H7 (cell line): ENCODE measurements around the gene C22orf15. TPM values are rescaled to one million over a fixed set of nuclear protein-coding genes. Genes with fewer than 3 reads are reported as not detected.
"Not testable (repeated sequence)": the region's sequence is repeated elsewhere in the genome, so short reads cannot be mapped to it uniquely, and the experiment has no call there.

Experiments
- DNase-seq: peaks from one replicate; pipeline ENCODE4 v3.0.0; 2012
- H3K27me3 ChIP-seq: 2 replicates; pipeline ENCODE4 v1.6.0; 2011; ENCODE audit warnings: mild to moderate bottlenecking, low read length; ENCODE audit not compliant: control insufficient read depth, insufficient read depth
- H3K36me3 ChIP-seq: replicated peaks from 2 replicates; pipeline ENCODE4 v1.5.1; 2011; ENCODE audit warnings: low read length; ENCODE audit not compliant: control insufficient read depth, insufficient read depth
- H3K4me3 ChIP-seq: 2 replicates; pipeline ENCODE4 v1.5.1; 2011; ENCODE audit warnings: low read depth, mild to moderate bottlenecking, control low read depth, low read length, moderate library complexity; ENCODE audit not compliant: insufficient read depth
- total RNA-seq: library from RNA; depleted of rRNA; stranded (reverse); fragments of >200 nt; shearing (Covaris generic); gene quantifications from 2 replicates; pipeline ENCODE4 v1.2.3, GENCODE V29; 2014; rRNA removed

The C22orf15 gene
- 1.8 and 3.7 TPM in 2 replicates for total RNA-seq

DNA sequence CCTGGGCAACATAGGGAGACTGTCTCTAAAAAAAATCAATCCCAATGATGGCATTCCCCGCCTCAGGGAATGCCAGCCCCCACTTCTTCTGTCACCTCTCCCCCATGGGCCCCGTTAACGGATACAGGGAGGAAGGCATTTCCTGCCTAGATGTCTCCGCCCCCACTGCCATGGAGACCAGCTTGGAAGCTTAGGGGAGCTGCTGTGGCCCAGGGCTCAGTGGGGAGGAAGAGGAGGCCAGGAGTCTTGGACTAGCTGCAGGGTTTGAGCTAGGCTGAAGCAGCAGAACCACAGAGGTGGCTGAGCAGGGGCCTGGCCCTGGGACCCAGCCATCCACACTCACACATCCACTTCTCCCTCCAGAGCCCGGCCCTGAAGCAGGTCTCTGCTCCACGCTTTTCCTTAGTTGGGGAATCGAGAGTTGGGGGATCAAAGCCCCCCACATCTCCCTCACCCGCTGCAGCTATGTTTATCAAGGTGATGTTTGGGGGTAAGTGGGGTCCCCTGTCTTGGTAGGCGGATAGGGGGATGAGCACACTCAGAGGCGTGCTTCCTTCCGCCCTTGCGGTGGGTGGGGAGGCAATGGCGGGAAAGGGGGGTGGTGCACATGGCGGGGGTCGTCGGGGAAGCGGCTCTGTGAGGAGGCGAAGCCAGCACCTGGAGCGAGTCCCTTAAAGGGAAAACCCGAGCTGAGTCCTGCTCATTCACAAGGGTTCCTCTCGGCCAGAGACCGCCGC is at the start of gene C22orf15:
C22orf15 (plus strand) TSS at position 149 of the 737 bp plus-strand sequence; CDS start at position 466, 317 bp downstream.
- peak; percentile 84 for DNase-seq
- Histone ChIP-seq H3K36me3 (no peaks in the 10 kb centered on the region; the same call in 1 of the 2 replicates), H3K27me3 (no peaks in the 10 kb centered on the region), H3K4me3 (peak within 1 kb of the TSS; percentile 10; the same call in 1 of the 2 replicates)

DNA sequence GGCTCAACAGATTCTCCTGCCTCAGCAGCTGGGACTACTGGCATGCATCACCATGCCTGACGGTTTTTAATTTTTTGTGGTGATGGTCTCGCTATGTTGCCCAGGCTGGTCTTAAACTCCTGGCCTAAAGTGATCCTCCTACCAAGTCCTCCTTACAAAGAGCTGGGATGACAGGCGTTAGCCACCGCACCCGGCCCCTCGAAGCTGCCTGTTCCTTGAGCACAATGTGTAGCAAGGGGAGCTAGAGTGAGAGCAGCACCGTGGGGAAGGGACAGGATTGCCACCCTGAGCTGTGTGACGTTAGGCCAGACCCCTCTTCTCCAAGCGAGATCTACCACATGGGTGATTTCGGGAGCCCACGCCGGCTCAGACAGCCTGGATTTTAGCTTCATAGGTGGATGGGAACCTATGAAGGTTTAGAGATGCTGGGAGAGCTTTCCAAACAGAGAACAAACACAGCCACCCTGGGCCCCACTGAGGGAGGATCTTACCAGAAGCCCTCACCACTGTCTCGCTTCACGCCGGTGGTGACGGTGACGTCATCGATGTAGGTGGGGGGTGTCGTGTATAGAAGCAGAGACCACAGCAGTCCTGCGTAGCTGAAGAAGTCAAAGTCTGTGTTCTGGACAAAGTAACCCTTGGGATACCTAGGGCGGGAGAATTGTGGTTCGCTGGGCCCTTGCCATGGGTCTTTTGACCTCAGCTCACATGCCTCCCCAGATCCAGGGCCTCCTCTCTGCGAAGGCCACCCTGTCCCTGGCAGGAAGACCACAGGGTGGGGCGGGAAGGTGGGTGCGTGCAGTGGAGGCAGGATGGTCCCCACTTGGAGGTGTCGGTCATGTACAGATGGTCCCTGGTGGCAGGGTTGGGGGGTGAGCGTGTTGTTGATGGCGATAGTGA is 48.8 kb upstream of the C22orf15 start:
- no peaks in the 10 kb centered on the region; the same call in 1 of the 2 replicates for H3K27me3 ChIP-seq
- H3K36me3 ChIP-seq = peaks cover 8% of the 10 kb centered on the region
- H3K4me3 ChIP-seq = no peak overlapping the region
- no peak for DNase-seq

GRCh38 chr22:23714596-23715578 is 47.9 kb upstream of the C22orf15 start:
- peaks cover 5% of the 10 kb centered on the region for H3K36me3 ChIP-seq
- H3K27me3 ChIP-seq = no peaks in the 10 kb centered on the region; the same call in 1 of the 2 replicates
- H3K4me3 ChIP-seq = no peak overlapping the region
- DNase-seq = no peak

GRCh38 chr22:23715806-23716375 is 46.9 kb upstream of the C22orf15 start:
- no peak for DNase-seq
- Histone ChIP-seq H3K36me3 (peaks cover 5% of the 10 kb centered on the region), H3K27me3 (no peaks in the 10 kb centered on the region; the same call in 1 of the 2 replicates), H3K4me3 (no peak overlapping the region)

DNA sequence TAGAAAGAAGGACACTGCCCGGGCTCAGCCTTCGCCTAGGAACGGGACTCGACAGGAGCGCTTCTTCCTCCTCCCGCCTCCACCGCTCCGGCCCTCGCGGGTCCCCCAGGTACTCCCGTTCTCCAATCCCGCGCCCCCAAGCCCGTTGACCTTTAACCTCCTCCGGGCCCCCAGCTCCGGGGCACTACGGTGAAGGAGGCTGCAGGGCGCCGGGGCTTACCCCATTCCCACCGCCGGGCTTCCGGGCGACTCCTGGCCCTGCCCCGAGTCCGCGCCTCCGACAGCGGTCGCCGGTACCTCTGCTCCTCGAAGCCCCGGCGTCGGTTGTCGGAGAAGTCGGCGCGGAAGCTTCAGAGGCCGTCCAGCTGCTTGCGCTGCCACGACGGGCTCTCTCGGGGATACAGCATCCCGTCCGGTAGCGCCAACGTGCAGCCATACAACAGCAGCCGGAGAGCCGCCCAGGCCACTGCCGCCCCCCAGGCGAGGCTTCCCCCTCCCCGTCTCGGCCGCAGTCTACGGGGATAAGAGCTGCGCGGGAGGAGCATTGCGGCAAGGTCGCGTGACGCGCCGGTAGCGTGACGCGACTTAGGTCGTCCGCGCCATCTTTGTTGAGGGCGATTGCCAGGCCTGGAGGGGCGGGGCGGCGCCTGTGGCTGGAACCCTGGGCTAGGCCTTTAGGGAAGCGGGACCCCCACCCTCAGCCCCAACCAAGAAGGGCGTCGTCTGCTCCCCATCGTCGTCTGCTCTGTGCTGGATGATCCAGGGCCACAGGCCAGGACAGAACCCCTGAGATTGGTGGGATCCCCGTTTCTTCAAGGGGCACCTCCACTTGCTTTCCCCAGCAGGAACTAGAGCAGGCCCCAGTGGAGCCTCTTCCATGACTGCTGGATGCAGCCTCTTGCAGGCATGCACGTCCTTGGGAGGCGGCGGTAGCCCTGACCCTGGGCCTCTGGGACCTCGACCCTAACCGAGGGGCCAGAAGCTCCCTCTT is 45.7 kb upstream of the C22orf15 start:
- H3K27me3 ChIP-seq = no peaks in the 10 kb centered on the region; the same call in 1 of the 2 replicates
- H3K36me3 ChIP-seq = peaks cover 5% of the 10 kb centered on the region
- peak overlapping the region; percentile 94 for H3K4me3 ChIP-seq
- peak; percentile 97 for DNase-seq

- no peaks in the 10 kb centered on the region; the same call in 1 of the 2 replicates for H3K27me3 ChIP-seq
- no peak for DNase-seq
- H3K36me3 ChIP-seq = peaks cover 2% of the 10 kb centered on the region
- H3K4me3 ChIP-seq = no peak overlapping the region
Measured at GRCh38 chr22:23718371-23719165, 44.2 kb upstream of the C22orf15 start.

GRCh38 chr22:23720855-23721254 is 41.9 kb upstream of the C22orf15 start:
- Histone ChIP-seq H3K27me3 (no peaks in the 10 kb centered on the region; the same call in 1 of the 2 replicates), H3K4me3 (no peak overlapping the region), H3K36me3 (no peaks in the 10 kb centered on the region)
- no peak for DNase-seq

GRCh38 chr22:23722160-23722559 is 40.6 kb upstream of the C22orf15 start:
- no peak for DNase-seq
- H3K36me3 ChIP-seq = no peaks in the 10 kb centered on the region
- no peak overlapping the region for H3K4me3 ChIP-seq
- H3K27me3 ChIP-seq = no peaks in the 10 kb centered on the region

DNA sequence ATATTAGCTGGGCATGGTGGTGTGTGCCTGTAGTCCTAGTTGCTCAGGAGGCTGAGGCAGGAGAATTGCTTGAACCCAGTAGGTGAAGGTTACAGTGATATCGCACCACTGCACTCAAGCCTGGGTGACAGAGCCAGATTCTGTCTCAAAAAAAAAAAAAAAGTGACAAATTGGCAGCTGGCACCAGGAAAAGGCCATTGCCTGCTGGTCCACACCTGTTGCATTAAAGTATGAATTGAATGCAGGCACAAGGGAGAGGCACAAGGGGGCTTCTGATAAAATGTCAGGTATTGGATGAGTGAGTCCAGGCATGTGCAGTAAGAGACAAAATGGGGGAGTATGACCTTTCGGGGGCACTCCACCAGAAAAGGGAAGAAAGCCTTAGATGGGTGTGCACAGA is 40.1 kb upstream of the C22orf15 start:
- H3K27me3 ChIP-seq = no peaks in the 10 kb centered on the region
- DNase-seq = no peak
- H3K4me3 ChIP-seq = no peak overlapping the region
- H3K36me3 ChIP-seq = no peaks in the 10 kb centered on the region

DNA sequence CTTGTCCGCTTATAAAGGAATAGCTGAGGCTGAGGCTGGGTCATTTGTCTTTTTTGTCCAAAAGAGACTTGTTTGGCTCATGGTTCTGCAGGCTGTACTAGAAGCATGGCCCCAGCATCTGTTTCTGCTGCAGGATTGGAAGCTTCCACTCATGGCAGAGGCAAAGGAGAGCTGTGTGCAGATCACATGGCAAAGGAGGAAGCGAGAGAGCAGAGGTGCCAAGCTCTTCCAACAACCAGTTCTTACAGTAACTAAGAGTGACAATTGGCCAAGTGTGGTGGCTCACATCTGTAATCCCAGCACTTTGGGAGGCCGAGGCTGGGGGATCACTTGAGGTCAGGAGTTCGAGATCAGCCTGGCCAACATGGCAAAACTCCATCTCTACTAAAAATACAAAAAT is 34.7 kb upstream of the C22orf15 start:
- not testable (repeated sequence) for DNase-seq, H3K27me3 ChIP-seq, H3K4me3 ChIP-seq, H3K36me3 ChIP-seq

- H3K4me3 ChIP-seq = no peak overlapping the region
- DNase-seq = peak; percentile 5
Measured at GRCh38 chr22:23737696-23738095, 25.1 kb upstream of the C22orf15 start.

More at GRCh38 chr22:23737696-23738095, 25.1 kb upstream of the C22orf15 start:
- H3K27me3 ChIP-seq = no peaks in the 10 kb centered on the region
- H3K36me3 ChIP-seq = no peaks in the 10 kb centered on the region
